ENCODE measurements around the gene KIF14. TPM values are rescaled to one million over a fixed set of nuclear protein-coding genes. Genes with fewer than 3 reads are reported as not detected.

KIF14 gene
- total RNA-seq, 1 experiment from 2014 or later: 20.7 TPM

DNA sequence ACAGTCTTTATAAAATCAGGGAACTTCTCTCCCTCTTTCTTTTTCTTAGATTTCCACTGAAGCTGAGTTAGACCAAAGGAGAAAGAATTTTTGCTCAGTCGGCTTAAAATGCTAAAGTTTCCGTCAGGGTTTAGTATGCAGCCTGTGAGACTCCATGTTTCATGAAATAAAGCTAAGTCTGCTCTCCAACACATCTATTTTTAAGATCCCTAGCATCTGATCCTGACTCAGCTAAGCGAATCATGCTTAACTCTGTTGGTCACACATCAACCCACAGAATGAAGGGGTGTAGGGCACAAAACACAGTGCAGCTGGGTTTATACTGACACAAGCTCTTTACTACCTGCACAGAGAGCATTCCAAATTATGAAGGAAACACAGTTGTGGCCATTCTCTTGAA lies 108.4 kb downstream of the KIF14 start:
- CTCF ChIA-PET: no interaction called here
- BruUV-seq (replicated peaks): no TSS peak
- Mint-ChIP-seq H3K4me3 (ENCODE audit: low read depth, unreplicated experiment) (no peak overlapping the region), H3K27ac (ENCODE audit: unreplicated experiment) (no peak overlapping the region), H3K27me3 (ENCODE audit: unreplicated experiment) (no peaks in the 10 kb centered on the region), H3K4me1 (ENCODE audit: low read depth, unreplicated experiment) (no peaks in the 10 kb centered on the region), H3K36me3 (ENCODE audit: insufficient read depth, unreplicated experiment) (no peaks in the 10 kb centered on the region), H3K9me3 (ENCODE audit: low read depth, unreplicated experiment) (no peaks in the 10 kb centered on the region)
- no peak for DNase-seq
- intact Hi-C loops (cut with micrococcal nuclease; ENCODE audit: unreplicated experiment): loop anchor here (10.0 kb wide), 1 partner anchor 967 kb away; no protein-coding TSS in a partner anchor
- TF ChIP-seq, protein P1, sequence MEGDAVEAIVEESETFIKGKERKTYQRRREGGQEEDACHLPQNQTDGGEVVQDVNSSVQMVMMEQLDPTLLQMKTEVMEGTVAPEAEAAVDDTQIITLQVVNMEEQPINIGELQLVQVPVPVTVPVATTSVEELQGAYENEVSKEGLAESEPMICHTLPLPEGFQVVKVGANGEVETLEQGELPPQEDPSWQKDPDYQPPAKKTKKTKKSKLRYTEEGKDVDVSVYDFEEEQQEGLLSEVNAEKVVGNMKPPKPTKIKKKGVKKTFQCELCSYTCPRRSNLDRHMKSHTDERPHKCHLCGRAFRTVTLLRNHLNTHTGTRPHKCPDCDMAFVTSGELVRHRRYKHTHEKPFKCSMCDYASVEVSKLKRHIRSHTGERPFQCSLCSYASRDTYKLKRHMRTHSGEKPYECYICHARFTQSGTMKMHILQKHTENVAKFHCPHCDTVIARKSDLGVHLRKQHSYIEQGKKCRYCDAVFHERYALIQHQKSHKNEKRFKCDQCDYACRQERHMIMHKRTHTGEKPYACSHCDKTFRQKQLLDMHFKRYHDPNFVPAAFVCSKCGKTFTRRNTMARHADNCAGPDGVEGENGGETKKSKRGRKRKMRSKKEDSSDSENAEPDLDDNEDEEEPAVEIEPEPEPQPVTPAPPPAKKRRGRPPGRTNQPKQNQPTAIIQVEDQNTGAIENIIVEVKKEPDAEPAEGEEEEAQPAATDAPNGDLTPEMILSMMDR (IDR thresholded peaks at IDR 0.05; ENCODE audit: unreplicated experiment): no peak

DNA sequence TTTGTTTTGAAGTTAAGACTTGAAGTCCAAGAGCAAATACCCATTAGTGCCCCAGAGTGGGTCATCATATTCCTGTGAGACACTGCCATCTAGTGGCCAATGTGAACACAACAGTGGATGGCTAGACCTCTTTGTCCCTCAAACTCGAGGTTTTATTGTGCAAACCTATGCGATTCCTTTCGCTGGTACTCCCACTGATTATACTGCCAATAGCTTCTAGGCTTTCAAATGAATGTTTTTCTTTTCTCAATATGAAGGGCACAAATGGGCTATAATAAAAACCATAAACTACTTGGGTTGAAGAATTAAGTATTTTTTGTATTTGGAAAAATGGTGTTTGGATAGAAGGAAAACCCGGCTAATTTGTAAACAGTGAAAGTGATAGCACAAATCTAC lies 110.3 kb downstream of the KIF14 start:
- CTCF ChIA-PET: interaction anchor here (1.1 to 1.3 kb wide), 2 partner anchors 197 to 825 kb away, joined by 3 to 7 read pairs; no protein-coding TSS in a partner anchor
- Mint-ChIP-seq H3K4me1 (ENCODE audit: low read depth, unreplicated experiment) (no peaks in the 10 kb centered on the region), H3K27me3 (ENCODE audit: unreplicated experiment) (peaks cover 17% of the 10 kb centered on the region), H3K36me3 (ENCODE audit: insufficient read depth, unreplicated experiment) (no peaks in the 10 kb centered on the region), H3K4me3 (ENCODE audit: low read depth, unreplicated experiment) (no peak overlapping the region), H3K27ac (ENCODE audit: unreplicated experiment) (no peak overlapping the region), H3K9me3 (ENCODE audit: low read depth, unreplicated experiment) (no peaks in the 10 kb centered on the region)
- no TSS peak for BruUV-seq (replicated peaks)
- DNase-seq: peak; percentile 81
- TF ChIP-seq, protein P1 (IDR thresholded peaks at IDR 0.05; ENCODE audit: unreplicated experiment): peak; percentile 78
- intact Hi-C loops (cut with micrococcal nuclease; ENCODE audit: unreplicated experiment): loop anchor here (1.0 to 10.0 kb wide), 3 partner anchors 231 to 965 kb away; no protein-coding TSS in a partner anchor

DNA sequence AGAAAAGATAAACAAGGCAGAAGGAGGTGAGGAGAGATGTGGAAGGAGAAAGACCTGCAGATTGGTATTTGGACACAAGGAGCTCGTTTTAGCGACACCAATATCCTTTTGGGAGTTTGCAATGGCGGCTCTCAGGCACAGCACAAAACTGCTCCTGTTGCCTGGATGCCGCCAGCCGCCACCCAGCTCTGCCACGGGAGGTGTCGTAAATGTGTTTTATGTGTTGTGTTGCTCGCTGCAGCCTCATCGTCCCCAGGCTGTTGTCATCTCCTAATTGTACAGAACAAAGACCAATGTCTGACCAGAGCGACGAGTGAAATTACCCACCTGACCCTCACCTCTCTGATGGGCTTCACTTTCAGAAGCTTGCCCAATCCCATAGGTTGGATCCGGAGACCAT lies 114.1 kb downstream of the KIF14 start:
- CTCF ChIA-PET: no interaction called here
- BruUV-seq (replicated peaks): no TSS peak
- Mint-ChIP-seq H3K27ac (ENCODE audit: unreplicated experiment) (no peak overlapping the region), H3K4me1 (ENCODE audit: low read depth, unreplicated experiment) (no peaks in the 10 kb centered on the region), H3K4me3 (ENCODE audit: low read depth, unreplicated experiment) (no peak overlapping the region), H3K27me3 (ENCODE audit: unreplicated experiment) (peaks cover 26% of the 10 kb centered on the region), H3K9me3 (ENCODE audit: low read depth, unreplicated experiment) (no peaks in the 10 kb centered on the region), H3K36me3 (ENCODE audit: insufficient read depth, unreplicated experiment) (no peaks in the 10 kb centered on the region)
- TF ChIP-seq, protein P1 (IDR thresholded peaks at IDR 0.05; ENCODE audit: unreplicated experiment): no peak
- intact Hi-C loops (cut with micrococcal nuclease; ENCODE audit: unreplicated experiment): loop anchor here (5.0 kb wide), 1 partner anchor 364 kb away; no protein-coding TSS in a partner anchor
- no peak for DNase-seq

DNA sequence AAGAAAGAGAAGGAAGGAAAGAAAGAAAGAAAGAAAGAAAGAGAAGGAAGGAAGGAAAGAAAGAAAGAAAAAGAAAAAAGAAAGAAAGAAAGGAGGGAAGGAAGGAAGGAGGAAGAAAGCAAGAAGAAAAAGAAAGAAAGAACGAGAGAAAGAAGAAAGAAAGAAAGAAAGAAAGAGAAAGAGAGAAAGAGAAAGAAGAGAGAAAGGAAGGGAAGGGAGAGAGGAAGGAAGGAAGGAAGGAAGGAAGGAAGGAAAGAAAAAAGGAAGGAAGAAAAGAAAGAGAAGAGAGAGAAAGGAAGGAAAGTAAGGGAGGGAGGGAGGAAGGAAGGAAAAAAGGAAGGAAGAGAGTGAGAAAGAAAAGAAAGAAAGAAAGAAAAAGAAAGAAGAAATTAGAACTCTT lies 115.3 kb downstream of the KIF14 start:
- no TSS peak for BruUV-seq (replicated peaks)
- Mint-ChIP-seq H3K27me3 (ENCODE audit: unreplicated experiment) (peaks cover 26% of the 10 kb centered on the region), H3K4me3 (ENCODE audit: low read depth, unreplicated experiment) (no peak overlapping the region), H3K4me1 (ENCODE audit: low read depth, unreplicated experiment) (no peaks in the 10 kb centered on the region), H3K9me3 (ENCODE audit: low read depth, unreplicated experiment) (no peaks in the 10 kb centered on the region), H3K36me3 (ENCODE audit: insufficient read depth, unreplicated experiment) (no peaks in the 10 kb centered on the region), H3K27ac (ENCODE audit: unreplicated experiment) (no peak overlapping the region)
- CTCF ChIA-PET: interaction anchor here (0.5 kb wide), 1 partner anchor 140 kb away, joined by 3 read pairs; no protein-coding TSS in a partner anchor
- intact Hi-C loops (cut with micrococcal nuclease; ENCODE audit: unreplicated experiment): loop anchor here (5.0 kb wide), 1 partner anchor 363 kb away; no protein-coding TSS in a partner anchor
- TF ChIP-seq, protein P1 (IDR thresholded peaks at IDR 0.05; ENCODE audit: unreplicated experiment): no peak
- DNase-seq: no peak

Other genes starting within 250 kb of the KIF14 start
- gene ZNF281, start 210.7 kb downstream of the KIF14 start, total RNA-seq (2022): 25.8 and 26.5 TPM in 2 replicates
- 15.1 and 19.3 TPM in 2 replicates for gene DDX59, start 49.2 kb upstream of the KIF14 start, total RNA-seq (2022)
- gene CAMSAP2, start 118.1 kb upstream of the KIF14 start, total RNA-seq (2022): 27.6 and 30.3 TPM in 2 replicates